Calu3 (cell line): Measurements from ENCODE around the gene ADGRL3. TPM values are rescaled to one million over a fixed set of nuclear protein-coding genes. Genes with fewer than 3 reads are reported as not detected.

Source experiments
- BruUV-seq: library from RNA; stranded (reverse); fragments of 400-500 nt; replicated peaks from 2 replicates; lab custom pipeline; 2021; lab: Mats Ljungman, UMichigan
- CTCF ChIA-PET: fragments of 300-600 bp; sonication (Branson Sonifier 250); formaldehyde crosslinking; loops from one replicate; lab custom pipeline; 2022; ENCODE audit warnings: antibody characterized with exemption; lab: Charles Lee
- DNase-seq: peaks from one replicate; pipeline ENCODE4 v3.0.0; 2022
- H3K27ac Mint-ChIP-seq: one replicate; pipeline ENCODE4 v1.8.0; 2022; ENCODE audit warnings: mixed read lengths; ENCODE audit not compliant: unreplicated experiment
- H3K27me3 Mint-ChIP-seq: one replicate; pipeline ENCODE4 v1.8.0; 2022; ENCODE audit warnings: mixed read lengths; ENCODE audit not compliant: unreplicated experiment
- H3K36me3 Mint-ChIP-seq: one replicate; pipeline ENCODE4 v1.8.0; 2022; ENCODE audit warnings: mild to moderate bottlenecking, moderate library complexity, mixed read lengths; ENCODE audit not compliant: insufficient read depth, unreplicated experiment
- H3K4me1 Mint-ChIP-seq: one replicate; pipeline ENCODE4 v1.8.0; 2022; ENCODE audit warnings: mild to moderate bottlenecking, low read depth, mixed read lengths; ENCODE audit not compliant: unreplicated experiment
- H3K4me3 Mint-ChIP-seq: one replicate; pipeline ENCODE4 v1.8.0; 2022; ENCODE audit warnings: mild to moderate bottlenecking, low read depth, moderate library complexity, mixed read lengths; ENCODE audit not compliant: unreplicated experiment
- H3K9me3 Mint-ChIP-seq: one replicate; pipeline ENCODE4 v1.8.0; 2022; ENCODE audit warnings: low read depth, mixed read lengths; ENCODE audit not compliant: unreplicated experiment
- CTCF ChIP-seq: fragments of 200-600 bp; IDR thresholded peaks from one replicate; pipeline ENCODE4 v1.8.0; 2022; ENCODE audit warnings: antibody characterized with exemption; ENCODE audit not compliant: unreplicated experiment
- intact Hi-C: fragments of 100-400 bp; cut with micrococcal nuclease; formaldehyde crosslinking; loops from one replicate; pipeline ENCODE4 v1.10.0; 2022; ENCODE audit not compliant: unreplicated experiment
- total RNA-seq: library from RNA; stranded (reverse); gene quantifications from 2 replicates; pipeline ENCODE4 v1.2.3, GENCODE V29; 2022

The ADGRL3 gene
- total RNA-seq, 1 experiment from 2014 or later, result 0.66 TPM

GRCh38 chr4:61661960-61662359, 461.8 kb downstream of the ADGRL3 start:
- intact Hi-C loops, result no loop called here
- no peak for TF ChIP-seq CTCF
- CTCF ChIA-PET, result no interaction called here
- no TSS peak for BruUV-seq
- no peak for DNase-seq
- no peak overlapping the region for H3K4me3 Mint-ChIP-seq
- no peak overlapping the region for H3K27ac Mint-ChIP-seq
- H3K27me3 Mint-ChIP-seq, result no peaks in the 10 kb centered on the region
- no peaks in the 10 kb centered on the region for H3K4me1 Mint-ChIP-seq
- H3K9me3 Mint-ChIP-seq, result no peaks in the 10 kb centered on the region
- no peaks in the 10 kb centered on the region for H3K36me3 Mint-ChIP-seq

- CTCF ChIA-PET, result no interaction called here
- TF ChIP-seq CTCF, result no peak
- H3K27ac Mint-ChIP-seq, result no peak overlapping the region
- H3K27me3 Mint-ChIP-seq, result no peaks in the 10 kb centered on the region
- H3K4me1 Mint-ChIP-seq, result no peaks in the 10 kb centered on the region
- H3K36me3 Mint-ChIP-seq, result no peaks in the 10 kb centered on the region
- no peak for DNase-seq
- no peak overlapping the region for H3K4me3 Mint-ChIP-seq
- BruUV-seq, result no TSS peak
- H3K9me3 Mint-ChIP-seq, result no peaks in the 10 kb centered on the region
- intact Hi-C loops, result no loop called here
Measured at GRCh38 chr4:61662362-61662761, 462.2 kb downstream of the ADGRL3 start.

GRCh38 chr4:61663310-61663709, 463.2 kb downstream of the ADGRL3 start:
- no peaks in the 10 kb centered on the region for H3K4me1 Mint-ChIP-seq
- no TSS peak for BruUV-seq
- no peak for TF ChIP-seq CTCF
- no peaks in the 10 kb centered on the region for H3K27me3 Mint-ChIP-seq
- no peaks in the 10 kb centered on the region for H3K9me3 Mint-ChIP-seq
- no peak for DNase-seq
- H3K4me3 Mint-ChIP-seq, result no peak overlapping the region
- CTCF ChIA-PET, result interaction anchor here (0.6 kb wide), 1 partner anchor 67 kb away, joined by 6 read pairs; no protein-coding TSS in a partner anchor
- no peaks in the 10 kb centered on the region for H3K36me3 Mint-ChIP-seq
- H3K27ac Mint-ChIP-seq, result no peak overlapping the region
- intact Hi-C loops, result no loop called here

GRCh38 chr4:61665649-61666048, 465.5 kb downstream of the ADGRL3 start:
- TF ChIP-seq CTCF, result no peak
- intact Hi-C loops, result no loop called here
- Mint-ChIP-seq H3K4me3 (no peak overlapping the region), H3K36me3 (no peaks in the 10 kb centered on the region), H3K27me3 (no peaks in the 10 kb centered on the region), H3K9me3 (no peaks in the 10 kb centered on the region), H3K4me1 (no peaks in the 10 kb centered on the region), H3K27ac (no peak overlapping the region)
- CTCF ChIA-PET, result no interaction called here
- no TSS peak for BruUV-seq
- DNase-seq, result no peak

- H3K9me3 Mint-ChIP-seq, result no peaks in the 10 kb centered on the region
- intact Hi-C loops, result no loop called here
- no peak overlapping the region for H3K4me3 Mint-ChIP-seq
- CTCF ChIA-PET, result no interaction called here
- no peak overlapping the region for H3K27ac Mint-ChIP-seq
- H3K4me1 Mint-ChIP-seq, result no peaks in the 10 kb centered on the region
- no peaks in the 10 kb centered on the region for H3K27me3 Mint-ChIP-seq
- H3K36me3 Mint-ChIP-seq, result no peaks in the 10 kb centered on the region
- BruUV-seq, result no TSS peak
- TF ChIP-seq CTCF, result no peak
- no peak for DNase-seq
Measured at GRCh38 chr4:61666244-61666643, 466.1 kb downstream of the ADGRL3 start.
